WTC11 (cell line): Measurements from ENCODE around the gene COX7C. TPM values are rescaled to one million over a fixed set of nuclear protein-coding genes. Genes with fewer than 3 reads are reported as not detected.

Experiments
- ATAC-seq: fragments of 200-7000 bp; cut with Tn5 transposase; 2 replicates; pipeline ENCODE4 v1.10.0; 2021; ENCODE audit warnings: mild to moderate bottlenecking, moderate library complexity
- CTCF ChIA-PET: fragments of 300-600 bp; sonication (Branson Sonifier 250); formaldehyde crosslinking; loops from one replicate; lab custom pipeline; 2021; ENCODE audit warnings: antibody characterized with exemption; lab: Charles Lee
- POLR2A ChIA-PET: fragments of 350-600 bp; sonication (Branson Sonifier 250); formaldehyde crosslinking; loops from one replicate; lab custom pipeline; 2021; ENCODE audit warnings: antibody characterized with exemption; lab: Charles Lee
- DNase-seq: peaks from one replicate; pipeline ENCODE4 v3.0.0; 2021; ENCODE audit warnings: low spot score
- H3K27ac Mint-ChIP-seq: 2 replicates; pipeline ENCODE4 v1.8.0; 2021; ENCODE audit warnings: mixed read lengths
- H3K27me3 Mint-ChIP-seq: 2 replicates; pipeline ENCODE4 v1.8.0; 2021; ENCODE audit warnings: low read depth, mild to moderate bottlenecking, moderate library complexity, mixed read lengths
- H3K36me3 Mint-ChIP-seq: 2 replicates; pipeline ENCODE4 v1.8.0; 2021; ENCODE audit warnings: mixed read lengths
- H3K4me1 Mint-ChIP-seq: 2 replicates; pipeline ENCODE4 v1.8.0; 2022; ENCODE audit warnings: mixed read lengths
- H3K4me3 Mint-ChIP-seq: 2 replicates; pipeline ENCODE4 v1.8.0; 2021; ENCODE audit warnings: mild to moderate bottlenecking, moderate library complexity, mixed read lengths
- H3K9me3 Mint-ChIP-seq: 2 replicates; pipeline ENCODE4 v1.8.0; 2021; ENCODE audit warnings: mixed read lengths
- HMGA2 ChIP-seq: fragments of 250-450 bp; sonication (Bioruptor Pico); IDR thresholded peaks from 2 replicates; pipeline ENCODE4 v1.4.0; 2021; ENCODE audit warnings: mild to moderate bottlenecking, moderate library complexity
- MYBL2 ChIP-seq: sonication (generic); formaldehyde crosslinking; IDR thresholded peaks from 2 replicates; pipeline ENCODE4 v1.8.1; 2023; ENCODE audit warnings: mild to moderate bottlenecking, moderate library complexity, missing genetic modification reagents
- NFE2L1 ChIP-seq: sonication (generic); formaldehyde crosslinking; IDR thresholded peaks from 2 replicates; pipeline ENCODE4 v1.8.1; 2023; ENCODE audit warnings: missing genetic modification reagents
- OVOL2 ChIP-seq: fragments of 250-450 bp; sonication (Bioruptor Pico); IDR thresholded peaks from 2 replicates; pipeline ENCODE4 v1.9.0; 2021; ENCODE audit warnings: mild to moderate bottlenecking, borderline replicate concordance
- RELA ChIP-seq: sonication (generic); formaldehyde crosslinking; IDR thresholded peaks from 2 replicates; pipeline ENCODE4 v1.8.1; 2022; ENCODE audit warnings: missing genetic modification reagents, mild to moderate bottlenecking, borderline replicate concordance
- SMAD3 ChIP-seq: sonication (generic); formaldehyde crosslinking; IDR thresholded peaks from 2 replicates; pipeline ENCODE4 v1.8.0; 2022; ENCODE audit warnings: missing genetic modification reagents, mild to moderate bottlenecking, borderline replicate concordance
- SP1 ChIP-seq: sonication (generic); formaldehyde crosslinking; conservative IDR thresholded peaks from 2 replicates; pipeline ENCODE4 v1.8.1; 2022; ENCODE audit warnings: missing genetic modification reagents
- USF1 ChIP-seq: sonication (generic); formaldehyde crosslinking; IDR thresholded peaks from 2 replicates; pipeline ENCODE4 v1.8.0; 2022; ENCODE audit warnings: mild to moderate bottlenecking, missing genetic modification reagents
- ZBTB21 ChIP-seq: sonication (generic); formaldehyde crosslinking; IDR thresholded peaks from 2 replicates; pipeline ENCODE4 v1.8.1; 2023; ENCODE audit warnings: mild to moderate bottlenecking, missing genetic modification reagents, borderline replicate concordance
- ZMAT4 ChIP-seq: fragments of 250-450 bp; sonication (Bioruptor Pico); IDR thresholded peaks from 2 replicates; pipeline ENCODE4 v1.9.0; 2021; ENCODE audit warnings: mild to moderate bottlenecking
- ZNF138 ChIP-seq: sonication (generic); formaldehyde crosslinking; conservative IDR thresholded peaks from 2 replicates; pipeline ENCODE4 v1.8.1; 2022; ENCODE audit warnings: mild to moderate bottlenecking, moderate library complexity, missing genetic modification reagents
- ZNF263 ChIP-seq: sonication (generic); formaldehyde crosslinking; IDR thresholded peaks from 2 replicates; pipeline ENCODE4 v1.8.1; 2022; ENCODE audit warnings: low read depth, mild to moderate bottlenecking, moderate library complexity, missing genetic modification reagents
- ZNF281 ChIP-seq: sonication (generic); formaldehyde crosslinking; IDR thresholded peaks from 2 replicates; pipeline ENCODE4 v1.8.0; 2023; ENCODE audit warnings: mild to moderate bottlenecking, missing genetic modification reagents
- ZNF423 ChIP-seq: fragments of 250-450 bp; sonication (Bioruptor Pico); IDR thresholded peaks from 2 replicates; pipeline ENCODE4 v2.1.2; 2022; ENCODE audit warnings: mild to moderate bottlenecking, moderate library complexity
- total RNA-seq: library from RNA; stranded (reverse); gene quantifications from 3 replicates; pipeline ENCODE4 v1.2.3, GENCODE V29; 2021
- TF ChIP-seq, protein P1 (sequence below): fragments of 250-450 bp; sonication (Bioruptor Pico); IDR thresholded peaks from 2 replicates; pipeline ENCODE4 v1.9.0; 2021; ENCODE audit warnings: mild to moderate bottlenecking, borderline replicate concordance
- TF ChIP-seq, protein P2 (sequence below): sonication (generic); formaldehyde crosslinking; IDR thresholded peaks from 2 replicates; pipeline ENCODE4 v1.8.0; 2023; ENCODE audit warnings: missing genetic modification reagents, mild to moderate bottlenecking, borderline replicate concordance
- TF ChIP-seq, protein P3 (sequence below): sonication (generic); formaldehyde crosslinking; IDR thresholded peaks from 2 replicates; pipeline ENCODE4 v1.8.1; 2022; ENCODE audit warnings: mild to moderate bottlenecking, missing genetic modification reagents, moderate library complexity, borderline replicate concordance
- TF ChIP-seq, protein P4 (sequence below): sonication (generic); formaldehyde crosslinking; IDR thresholded peaks from 2 replicates; pipeline ENCODE4 v1.8.1; 2023; ENCODE audit warnings: mild to moderate bottlenecking, missing genetic modification reagents

Gene COX7C
- total RNA-seq, 1 experiment from 2014 or later: 858 TPM

DNA sequence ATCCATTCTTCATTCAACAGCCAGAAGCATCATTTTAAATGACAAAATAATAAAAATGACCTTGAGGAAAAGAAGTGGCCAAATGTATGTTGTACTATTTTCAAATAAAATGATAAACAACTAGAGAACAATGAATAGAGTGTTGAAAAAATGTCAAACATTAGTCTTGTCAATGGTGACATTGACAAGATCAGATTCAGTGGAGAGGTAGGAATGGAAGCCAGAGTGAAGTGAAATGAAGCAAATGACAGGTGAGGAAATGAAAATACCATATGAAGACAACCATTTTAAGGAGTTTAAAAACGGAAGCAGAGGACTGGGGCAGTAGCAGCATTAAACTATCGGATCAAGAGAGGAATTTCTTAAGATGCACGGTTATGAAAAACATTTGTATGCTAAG lies 38.2 kb upstream of the COX7C start:
- H3K4me3 Mint-ChIP-seq: no peak overlapping the region
- H3K9me3 Mint-ChIP-seq: peaks cover 14% of the 10 kb centered on the region
- ATAC-seq: no peak
- H3K36me3 Mint-ChIP-seq: peaks cover 5% of the 10 kb centered on the region
- no peaks in the 10 kb centered on the region for H3K27me3 Mint-ChIP-seq
- TF ChIP-seq SMAD3 (CRISPR knock-in tag): no peak
- ChIA-PET CTCF (no interaction called here), POLR2A (no interaction called here)
- no peaks in the 10 kb centered on the region for H3K4me1 Mint-ChIP-seq
- no peak overlapping the region for H3K27ac Mint-ChIP-seq
- DNase-seq: no peak

DNA sequence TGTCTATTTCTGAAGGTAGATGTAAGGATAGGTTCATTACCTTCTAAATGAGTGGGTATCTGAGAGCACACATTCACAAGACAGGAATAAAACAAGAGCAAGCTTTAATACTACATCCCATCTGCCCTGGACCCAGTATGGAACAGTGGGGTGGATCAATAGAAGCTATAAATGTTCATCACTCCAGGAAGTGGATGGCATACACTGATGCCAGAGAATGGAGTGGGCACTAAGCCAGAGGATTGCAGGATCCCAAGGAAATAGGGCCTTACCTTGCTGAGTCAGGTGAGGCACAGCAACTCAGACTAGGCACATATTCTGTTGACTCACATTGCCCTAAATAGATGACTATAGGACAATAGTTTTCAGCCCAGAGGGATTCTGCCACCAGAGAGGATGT lies 21.3 kb upstream of the COX7C start:
- H3K27ac Mint-ChIP-seq: peak overlapping the region; percentile 33; the same call in 1 of the 2 replicates
- ChIA-PET POLR2A (no interaction called here), CTCF (no interaction called here)
- ATAC-seq: no peak
- no peaks in the 10 kb centered on the region for H3K36me3 Mint-ChIP-seq
- TF ChIP-seq, protein P1, sequence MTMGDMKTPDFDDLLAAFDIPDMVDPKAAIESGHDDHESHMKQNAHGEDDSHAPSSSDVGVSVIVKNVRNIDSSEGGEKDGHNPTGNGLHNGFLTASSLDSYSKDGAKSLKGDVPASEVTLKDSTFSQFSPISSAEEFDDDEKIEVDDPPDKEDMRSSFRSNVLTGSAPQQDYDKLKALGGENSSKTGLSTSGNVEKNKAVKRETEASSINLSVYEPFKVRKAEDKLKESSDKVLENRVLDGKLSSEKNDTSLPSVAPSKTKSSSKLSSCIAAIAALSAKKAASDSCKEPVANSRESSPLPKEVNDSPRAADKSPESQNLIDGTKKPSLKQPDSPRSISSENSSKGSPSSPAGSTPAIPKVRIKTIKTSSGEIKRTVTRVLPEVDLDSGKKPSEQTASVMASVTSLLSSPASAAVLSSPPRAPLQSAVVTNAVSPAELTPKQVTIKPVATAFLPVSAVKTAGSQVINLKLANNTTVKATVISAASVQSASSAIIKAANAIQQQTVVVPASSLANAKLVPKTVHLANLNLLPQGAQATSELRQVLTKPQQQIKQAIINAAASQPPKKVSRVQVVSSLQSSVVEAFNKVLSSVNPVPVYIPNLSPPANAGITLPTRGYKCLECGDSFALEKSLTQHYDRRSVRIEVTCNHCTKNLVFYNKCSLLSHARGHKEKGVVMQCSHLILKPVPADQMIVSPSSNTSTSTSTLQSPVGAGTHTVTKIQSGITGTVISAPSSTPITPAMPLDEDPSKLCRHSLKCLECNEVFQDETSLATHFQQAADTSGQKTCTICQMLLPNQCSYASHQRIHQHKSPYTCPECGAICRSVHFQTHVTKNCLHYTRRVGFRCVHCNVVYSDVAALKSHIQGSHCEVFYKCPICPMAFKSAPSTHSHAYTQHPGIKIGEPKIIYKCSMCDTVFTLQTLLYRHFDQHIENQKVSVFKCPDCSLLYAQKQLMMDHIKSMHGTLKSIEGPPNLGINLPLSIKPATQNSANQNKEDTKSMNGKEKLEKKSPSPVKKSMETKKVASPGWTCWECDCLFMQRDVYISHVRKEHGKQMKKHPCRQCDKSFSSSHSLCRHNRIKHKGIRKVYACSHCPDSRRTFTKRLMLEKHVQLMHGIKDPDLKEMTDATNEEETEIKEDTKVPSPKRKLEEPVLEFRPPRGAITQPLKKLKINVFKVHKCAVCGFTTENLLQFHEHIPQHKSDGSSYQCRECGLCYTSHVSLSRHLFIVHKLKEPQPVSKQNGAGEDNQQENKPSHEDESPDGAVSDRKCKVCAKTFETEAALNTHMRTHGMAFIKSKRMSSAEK (CRISPR knock-in tag): no peak
- no peak for TF ChIP-seq RELA (CRISPR knock-in tag)
- no peak for TF ChIP-seq SP1
- TF ChIP-seq SMAD3 (CRISPR knock-in tag): no peak
- TF ChIP-seq ZNF138 (CRISPR knock-in tag): no peak
- no peak for TF ChIP-seq ZBTB21 (CRISPR knock-in tag)
- TF ChIP-seq ZNF423 (CRISPR knock-in tag): no peak
- TF ChIP-seq, protein P2, sequence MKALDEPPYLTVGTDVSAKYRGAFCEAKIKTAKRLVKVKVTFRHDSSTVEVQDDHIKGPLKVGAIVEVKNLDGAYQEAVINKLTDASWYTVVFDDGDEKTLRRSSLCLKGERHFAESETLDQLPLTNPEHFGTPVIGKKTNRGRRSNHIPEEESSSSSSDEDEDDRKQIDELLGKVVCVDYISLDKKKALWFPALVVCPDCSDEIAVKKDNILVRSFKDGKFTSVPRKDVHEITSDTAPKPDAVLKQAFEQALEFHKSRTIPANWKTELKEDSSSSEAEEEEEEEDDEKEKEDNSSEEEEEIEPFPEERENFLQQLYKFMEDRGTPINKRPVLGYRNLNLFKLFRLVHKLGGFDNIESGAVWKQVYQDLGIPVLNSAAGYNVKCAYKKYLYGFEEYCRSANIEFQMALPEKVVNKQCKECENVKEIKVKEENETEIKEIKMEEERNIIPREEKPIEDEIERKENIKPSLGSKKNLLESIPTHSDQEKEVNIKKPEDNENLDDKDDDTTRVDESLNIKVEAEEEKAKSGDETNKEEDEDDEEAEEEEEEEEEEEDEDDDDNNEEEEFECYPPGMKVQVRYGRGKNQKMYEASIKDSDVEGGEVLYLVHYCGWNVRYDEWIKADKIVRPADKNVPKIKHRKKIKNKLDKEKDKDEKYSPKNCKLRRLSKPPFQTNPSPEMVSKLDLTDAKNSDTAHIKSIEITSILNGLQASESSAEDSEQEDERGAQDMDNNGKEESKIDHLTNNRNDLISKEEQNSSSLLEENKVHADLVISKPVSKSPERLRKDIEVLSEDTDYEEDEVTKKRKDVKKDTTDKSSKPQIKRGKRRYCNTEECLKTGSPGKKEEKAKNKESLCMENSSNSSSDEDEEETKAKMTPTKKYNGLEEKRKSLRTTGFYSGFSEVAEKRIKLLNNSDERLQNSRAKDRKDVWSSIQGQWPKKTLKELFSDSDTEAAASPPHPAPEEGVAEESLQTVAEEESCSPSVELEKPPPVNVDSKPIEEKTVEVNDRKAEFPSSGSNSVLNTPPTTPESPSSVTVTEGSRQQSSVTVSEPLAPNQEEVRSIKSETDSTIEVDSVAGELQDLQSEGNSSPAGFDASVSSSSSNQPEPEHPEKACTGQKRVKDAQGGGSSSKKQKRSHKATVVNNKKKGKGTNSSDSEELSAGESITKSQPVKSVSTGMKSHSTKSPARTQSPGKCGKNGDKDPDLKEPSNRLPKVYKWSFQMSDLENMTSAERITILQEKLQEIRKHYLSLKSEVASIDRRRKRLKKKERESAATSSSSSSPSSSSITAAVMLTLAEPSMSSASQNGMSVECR (CRISPR knock-in tag): no peak
- no peak for TF ChIP-seq MYBL2 (CRISPR knock-in tag)
- TF ChIP-seq NFE2L1 (CRISPR knock-in tag): no peak
- no peak for TF ChIP-seq OVOL2
- no peak for TF ChIP-seq ZNF263
- TF ChIP-seq USF1: no peak
- no peak for TF ChIP-seq ZMAT4
- no peak for TF ChIP-seq HMGA2
- TF ChIP-seq, protein P3, sequence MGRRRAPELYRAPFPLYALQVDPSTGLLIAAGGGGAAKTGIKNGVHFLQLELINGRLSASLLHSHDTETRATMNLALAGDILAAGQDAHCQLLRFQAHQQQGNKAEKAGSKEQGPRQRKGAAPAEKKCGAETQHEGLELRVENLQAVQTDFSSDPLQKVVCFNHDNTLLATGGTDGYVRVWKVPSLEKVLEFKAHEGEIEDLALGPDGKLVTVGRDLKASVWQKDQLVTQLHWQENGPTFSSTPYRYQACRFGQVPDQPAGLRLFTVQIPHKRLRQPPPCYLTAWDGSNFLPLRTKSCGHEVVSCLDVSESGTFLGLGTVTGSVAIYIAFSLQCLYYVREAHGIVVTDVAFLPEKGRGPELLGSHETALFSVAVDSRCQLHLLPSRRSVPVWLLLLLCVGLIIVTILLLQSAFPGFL (CRISPR knock-in tag): no peak
- no peak for TF ChIP-seq ZNF281 (CRISPR knock-in tag)
- TF ChIP-seq, protein P4, sequence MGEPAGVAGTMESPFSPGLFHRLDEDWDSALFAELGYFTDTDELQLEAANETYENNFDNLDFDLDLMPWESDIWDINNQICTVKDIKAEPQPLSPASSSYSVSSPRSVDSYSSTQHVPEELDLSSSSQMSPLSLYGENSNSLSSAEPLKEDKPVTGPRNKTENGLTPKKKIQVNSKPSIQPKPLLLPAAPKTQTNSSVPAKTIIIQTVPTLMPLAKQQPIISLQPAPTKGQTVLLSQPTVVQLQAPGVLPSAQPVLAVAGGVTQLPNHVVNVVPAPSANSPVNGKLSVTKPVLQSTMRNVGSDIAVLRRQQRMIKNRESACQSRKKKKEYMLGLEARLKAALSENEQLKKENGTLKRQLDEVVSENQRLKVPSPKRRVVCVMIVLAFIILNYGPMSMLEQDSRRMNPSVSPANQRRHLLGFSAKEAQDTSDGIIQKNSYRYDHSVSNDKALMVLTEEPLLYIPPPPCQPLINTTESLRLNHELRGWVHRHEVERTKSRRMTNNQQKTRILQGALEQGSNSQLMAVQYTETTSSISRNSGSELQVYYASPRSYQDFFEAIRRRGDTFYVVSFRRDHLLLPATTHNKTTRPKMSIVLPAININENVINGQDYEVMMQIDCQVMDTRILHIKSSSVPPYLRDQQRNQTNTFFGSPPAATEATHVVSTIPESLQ (CRISPR knock-in tag): no peak
- TF ChIP-seq, all 79 proteins: peak for 0
- H3K27me3 Mint-ChIP-seq: no peaks in the 10 kb centered on the region
- H3K4me1 Mint-ChIP-seq: peaks cover 18% of the 10 kb centered on the region
- no peak overlapping the region for H3K4me3 Mint-ChIP-seq
- DNase-seq: no peak
- H3K9me3 Mint-ChIP-seq: no peaks in the 10 kb centered on the region; the same call in 1 of the 2 replicates
